GM20000 (cell line): ENCODE measurements around the gene ORC3.
"Not testable (repeated sequence)": the region's sequence is repeated elsewhere in the genome, so short reads cannot be mapped to it uniquely, and the experiment has no call there.

Experiments used
- DNase-seq: peaks from one replicate; pipeline ENCODE4 v3.0.0; 2012; ENCODE audit warnings: low spot score
- CTCF ChIP-seq: IDR thresholded peaks from 2 replicates; pipeline ENCODE4 v1.5.1; 2012; ENCODE audit warnings: mild to moderate bottlenecking, control low read depth; ENCODE audit errors: extremely low read depth, missing control alignments

The ORC3 gene

GRCh38 chr6:87702589-87702945, 112.6 kb downstream of the ORC3 start:
- TF ChIP-seq CTCF, result no peak
- DNase-seq, result no peak

DNA sequence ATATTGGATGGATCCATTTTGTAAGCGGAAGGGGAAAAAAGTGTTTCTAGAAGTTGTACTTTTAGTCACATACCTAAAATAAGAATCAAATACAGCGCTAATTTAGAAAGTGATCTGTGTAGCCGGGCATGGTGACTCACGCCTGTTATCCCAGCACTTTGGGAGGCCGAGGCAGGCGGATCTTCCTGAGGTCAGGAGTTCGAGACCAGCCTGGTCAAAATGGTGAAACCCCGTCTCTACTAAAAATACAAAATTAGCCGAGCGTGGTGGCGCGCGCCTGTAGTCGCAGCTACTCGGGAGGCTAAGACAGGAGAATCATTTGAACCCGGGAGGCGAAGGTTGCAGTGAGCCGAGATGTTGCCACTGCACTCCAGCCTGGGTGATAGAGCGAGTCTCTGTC, 113.1 kb downstream of the ORC3 start:
- DNase-seq, result not testable (repeated sequence)

DNA sequence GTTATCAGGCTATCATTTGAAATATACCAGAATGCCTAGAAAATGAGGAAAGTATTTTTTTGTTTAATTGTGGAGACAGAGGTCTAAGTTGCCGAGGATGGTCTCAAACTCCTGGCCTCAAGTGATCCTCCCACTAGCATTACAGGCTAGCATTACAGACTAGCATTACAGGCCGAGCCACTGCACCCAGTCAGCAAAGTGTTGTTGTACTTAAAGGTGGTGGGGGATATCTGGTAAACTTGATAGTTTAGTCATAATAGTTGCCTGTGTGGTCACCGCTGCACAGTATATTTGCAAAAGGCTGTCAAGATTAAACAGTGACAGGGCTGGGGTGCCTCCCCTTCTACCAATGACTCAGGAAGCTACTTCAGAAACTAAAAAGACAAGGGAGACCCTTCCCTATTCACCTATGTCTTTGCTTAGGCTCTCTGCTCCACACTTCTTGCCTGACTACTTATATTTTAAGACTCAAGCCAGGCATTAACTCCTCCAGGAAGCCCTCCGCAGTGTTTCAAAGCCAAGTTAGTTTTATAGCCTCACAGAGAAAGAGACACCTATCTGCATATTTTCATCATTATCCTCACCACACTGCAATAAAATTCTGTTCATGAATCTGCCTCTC, 115.2 kb downstream of the ORC3 start:
- TF ChIP-seq CTCF, result no peak
- peak; percentile 70 for DNase-seq

DNA sequence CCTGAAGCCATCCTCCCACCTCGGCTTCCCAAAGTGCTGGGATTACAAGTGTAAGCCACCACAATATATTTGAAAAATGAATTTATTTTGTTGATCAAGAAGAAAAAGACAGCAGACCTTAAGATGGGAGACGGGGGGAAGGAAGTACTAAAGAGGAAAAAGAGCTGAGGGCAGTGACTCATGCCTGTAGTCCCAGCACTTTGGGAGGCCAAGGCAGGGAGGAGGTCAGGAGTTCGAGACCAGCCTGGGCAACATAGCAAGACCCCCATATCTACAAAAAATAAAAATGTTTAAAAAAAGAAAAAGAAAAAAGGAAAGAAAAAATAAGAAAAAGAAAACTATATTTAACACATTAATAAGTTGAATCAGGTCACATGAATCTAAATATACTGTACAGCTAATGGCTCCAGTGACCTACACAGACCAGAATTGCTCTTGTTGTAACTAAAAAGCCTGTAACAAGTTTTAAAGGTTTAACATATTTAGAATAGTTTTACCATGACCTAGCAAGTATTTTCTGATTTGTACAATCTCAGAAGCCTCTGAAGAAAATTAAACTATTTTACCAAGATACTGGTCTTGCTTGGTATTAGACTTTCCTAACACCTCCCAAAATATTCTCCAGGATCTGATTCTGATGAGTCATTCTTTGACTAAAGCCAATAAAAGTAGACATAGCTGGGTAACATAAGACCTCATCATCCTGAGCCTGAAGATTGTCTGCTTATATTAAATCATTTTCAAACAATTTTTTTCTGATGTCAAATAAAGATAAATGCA, 116.4 kb downstream of the ORC3 start:
- no peak for DNase-seq
- no peak for TF ChIP-seq CTCF

DNA sequence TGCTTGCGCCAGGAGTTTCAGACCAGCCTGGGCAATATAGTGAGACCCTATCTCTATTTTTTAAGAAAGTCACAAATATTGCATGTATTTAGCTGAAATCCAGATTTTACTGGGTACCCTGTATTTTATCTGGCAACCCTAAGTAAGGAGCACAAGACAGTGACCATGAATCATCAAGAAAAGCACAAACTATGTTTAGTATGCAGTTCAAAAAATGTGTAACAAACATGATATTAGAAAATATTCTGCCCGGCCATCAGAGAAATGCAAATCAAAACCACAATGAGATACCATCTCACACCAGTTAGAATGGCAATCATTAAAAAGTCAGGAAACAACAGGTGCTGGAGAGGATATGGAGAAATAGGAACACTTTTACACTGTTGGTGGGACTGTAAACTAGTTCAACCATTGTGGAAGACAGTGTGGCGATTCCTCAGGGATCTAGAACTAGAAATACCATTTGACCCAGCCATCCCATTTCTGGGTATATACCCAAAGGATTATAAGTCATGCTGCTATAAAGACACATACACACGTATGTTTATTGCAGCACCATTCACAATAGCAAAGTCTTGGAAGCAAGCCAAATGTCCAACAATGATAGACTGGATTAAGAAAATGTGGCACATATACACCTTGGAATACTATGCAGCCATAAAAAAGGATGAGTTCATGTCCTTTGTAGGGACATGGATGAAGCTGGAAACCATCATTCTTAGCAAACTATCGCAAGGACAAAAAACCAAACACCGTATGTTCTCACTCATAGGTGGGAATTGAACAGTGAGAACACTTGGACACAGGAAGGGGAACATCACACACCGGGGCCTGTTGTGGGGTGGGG, 118.9 kb downstream of the ORC3 start:
- not testable (repeated sequence) for DNase-seq

DNA sequence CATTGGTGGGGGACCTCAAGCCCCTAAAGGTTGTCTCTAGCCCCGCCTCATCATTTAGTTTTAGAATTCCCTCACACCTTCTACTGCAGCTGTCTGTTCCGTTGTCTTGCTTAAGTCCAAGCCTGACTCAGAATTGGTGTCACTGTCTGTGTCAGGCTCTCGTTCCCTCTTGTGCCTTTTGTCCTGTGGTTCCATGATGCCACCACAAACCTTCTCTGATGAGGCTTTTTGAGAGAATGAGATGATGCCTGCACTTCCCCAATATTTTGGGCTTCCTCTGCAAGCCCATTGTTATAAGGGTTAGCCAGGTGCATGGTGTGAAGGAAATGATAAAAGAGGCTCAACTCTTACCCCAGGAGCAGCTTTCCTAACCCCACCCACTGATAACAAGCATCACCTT, 120.2 kb downstream of the ORC3 start:
- DNase-seq, result no peak
- TF ChIP-seq CTCF, result no peak

GRCh38 chr6:87712713-87713112, 122.8 kb downstream of the ORC3 start:
- not testable (repeated sequence) for DNase-seq

DNA sequence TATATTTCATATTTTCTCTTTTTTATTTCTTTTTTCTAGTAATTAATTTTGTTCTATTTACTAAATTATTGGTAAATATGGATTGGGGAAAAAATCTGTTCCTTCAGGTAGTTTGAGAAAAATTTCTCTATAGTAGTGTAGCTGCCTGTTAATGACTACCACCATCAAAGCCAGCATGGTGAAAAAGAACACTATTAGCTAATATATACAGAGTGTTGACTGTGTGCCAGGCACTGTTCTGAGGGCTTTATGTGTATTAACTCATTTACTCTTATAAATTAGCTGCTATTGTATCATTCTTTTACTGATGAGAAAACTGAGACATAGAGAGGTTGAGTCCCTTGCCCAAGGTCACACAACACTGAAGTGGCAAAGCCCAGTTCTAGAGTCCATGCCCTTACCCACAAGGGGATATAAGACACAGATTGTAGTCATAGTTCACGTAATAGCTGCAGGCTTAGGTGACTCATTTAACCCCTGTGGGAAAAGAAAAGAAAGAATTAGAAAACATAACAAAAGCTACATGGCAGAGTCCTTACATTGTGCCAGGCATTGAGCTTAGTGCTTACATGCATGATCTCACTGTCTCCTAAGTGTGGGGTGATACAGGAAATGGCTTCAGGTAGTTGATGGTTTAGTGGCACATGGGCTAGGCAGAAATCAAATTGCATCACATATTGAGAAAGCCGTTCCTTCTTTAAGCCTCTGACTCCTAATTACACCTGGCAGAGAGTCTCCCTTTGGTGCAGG, 124.3 kb downstream of the ORC3 start:
- no peak for TF ChIP-seq CTCF
- DNase-seq, result no peak
